22Rv1 (cell line): ENCODE measurements around the gene SLC1A5.

ENCODE experiments used
- CTCF ChIP-seq: fragments of 450-650 bp; IDR thresholded peaks from 2 replicates; pipeline ENCODE4 v1.5.1; 2017; ENCODE audit warnings: mild to moderate bottlenecking
- ZFX ChIP-seq: fragments of 450-650 bp; IDR thresholded peaks from 2 replicates; pipeline ENCODE4 v1.6.1; 2017; ENCODE audit warnings: antibody characterized with exemption, borderline replicate concordance

DNA sequence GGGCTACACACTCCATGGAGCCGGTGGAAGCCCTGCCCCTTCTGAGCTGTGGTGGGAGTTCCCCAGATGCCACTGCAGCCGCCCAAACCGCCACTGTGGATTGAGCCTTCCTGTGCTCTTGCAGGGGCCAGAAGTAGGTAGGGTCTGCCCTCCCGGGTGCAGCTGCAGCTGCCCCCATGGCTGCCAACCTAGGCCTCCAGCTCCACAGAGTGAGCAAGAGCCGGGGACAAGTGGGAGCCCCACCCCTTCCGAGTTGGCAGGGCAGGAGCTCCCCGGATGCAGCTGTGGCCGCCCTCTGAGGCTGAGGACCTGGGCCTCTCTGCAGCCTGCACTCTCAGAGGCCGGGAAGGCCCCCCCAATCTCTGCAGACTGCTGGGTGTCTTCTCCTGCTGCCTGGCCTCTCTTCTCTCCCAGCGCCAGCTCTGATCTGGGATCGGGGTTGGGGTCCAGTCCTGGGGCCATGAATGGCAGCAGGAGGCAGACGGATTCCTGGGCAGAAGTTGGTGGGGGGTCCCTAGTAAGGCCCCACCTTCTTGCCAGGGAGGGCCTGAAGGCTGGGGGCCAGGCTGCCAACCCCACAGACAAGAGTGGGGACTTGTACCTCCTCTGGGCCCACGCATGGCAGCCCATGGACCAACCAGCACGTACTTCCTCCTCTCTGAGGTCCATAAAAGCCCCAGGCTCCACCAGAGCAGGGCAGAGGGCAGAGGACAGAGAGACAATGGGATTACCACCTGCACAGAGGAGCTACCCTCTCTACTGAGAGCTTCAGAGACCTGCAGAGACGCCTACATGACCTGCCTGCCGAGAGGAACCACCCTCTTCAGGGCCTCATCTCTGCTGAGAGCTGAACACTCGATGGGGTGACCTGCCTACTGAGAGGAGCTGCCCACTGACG lies 33.4 kb upstream of the SLC1A5 start:
- TF ChIP-seq CTCF (no peak), ZFX (no peak)
